ENCODE data around the gene TFCP2. TPM values are rescaled to one million over a fixed set of nuclear protein-coding genes. Genes with fewer than 3 reads are reported as not detected.

The TFCP2 gene
- total RNA-seq, 2 experiments from 2014 or later: 9.4 to 11.7 TPM

- H3K36me3 ChIP-seq (ENCODE audit: insufficient read depth, low read length): peaks cover 88% of the 10 kb centered on the region
- no peak for TF ChIP-seq CTCF (IDR thresholded peaks at IDR 0.05)
- ChIA-PET POLR2A (no interaction called here), CTCF (no interaction called here)
- ATAC-seq (ENCODE audit: poor library complexity): no peak
- Mint-ChIP-seq H3K27me3 (no peaks in the 10 kb centered on the region), H3K4me1 (ENCODE audit: low read depth) (no peaks in the 10 kb centered on the region), H3K36me3 (ENCODE audit: low read depth) (peaks cover 92% of the 10 kb centered on the region), H3K27ac (no peak overlapping the region), H3K9me3 (no peaks in the 10 kb centered on the region), H3K4me3 (no peak overlapping the region)
- H3K27me3 ChIP-seq (ENCODE audit: control insufficient read depth in 1 of 2, insufficient read depth in 2 of 2, low read length in 2 of 2): no peaks in the 10 kb centered on the region
- H3K4me3 ChIP-seq (ENCODE audit: low read length): no peak overlapping the region
- DNase-seq: no peak
- no peaks in the 10 kb centered on the region for H3K4me1 ChIP-seq (ENCODE audit: insufficient read depth, low read length)
- intact Hi-C loops (cut with DNase I, micrococcal nuclease): no loop called here
- no peaks in the 10 kb centered on the region for H3K9me3 ChIP-seq (ENCODE audit: control insufficient read depth in 1 of 2, insufficient read depth in 1 of 2, low read length in 2 of 2)
- H3K27ac ChIP-seq (ENCODE audit: low read depth in 1 of 2, low read length in 2 of 2): no peak overlapping the region
Observed at GRCh38 chr12:51059086-51059485, 113.8 kb downstream of the TFCP2 start.

GRCh38 chr12:51056242-51056641, 116.7 kb downstream of the TFCP2 start:
- no peak overlapping the region for H3K4me3 ChIP-seq (ENCODE audit: low read length)
- Mint-ChIP-seq H3K27ac (no peak overlapping the region), H3K4me1 (ENCODE audit: low read depth) (peaks cover 6% of the 10 kb centered on the region), H3K36me3 (ENCODE audit: low read depth) (peaks cover 89% of the 10 kb centered on the region), H3K4me3 (no peak overlapping the region), H3K27me3 (no peaks in the 10 kb centered on the region), H3K9me3 (no peaks in the 10 kb centered on the region)
- H3K4me1 ChIP-seq (ENCODE audit: insufficient read depth, low read length): no peaks in the 10 kb centered on the region
- ChIA-PET CTCF (no interaction called here), POLR2A (interaction anchor here (1.3 kb wide), 1 partner anchor 27 kb away, joined by 3 read pairs; the partner anchor contains the start of gene CSRNP2)
- H3K36me3 ChIP-seq (ENCODE audit: insufficient read depth, low read length): peaks cover 86% of the 10 kb centered on the region
- no peak overlapping the region for H3K27ac ChIP-seq (ENCODE audit: low read depth in 1 of 2, low read length in 2 of 2)
- intact Hi-C loops (cut with DNase I, micrococcal nuclease): no loop called here
- peak in 1 of 14 experiments; percentile 20 for DNase-seq
- no peaks in the 10 kb centered on the region for H3K27me3 ChIP-seq (ENCODE audit: control insufficient read depth in 1 of 2, insufficient read depth in 2 of 2, low read length in 2 of 2)
- no peaks in the 10 kb centered on the region for H3K9me3 ChIP-seq (ENCODE audit: control insufficient read depth in 1 of 2, insufficient read depth in 1 of 2, low read length in 2 of 2)
- no peak for TF ChIP-seq CTCF (IDR thresholded peaks at IDR 0.05)
- ATAC-seq (ENCODE audit: poor library complexity): no peak

- Histone ChIP-seq H3K27ac (ENCODE audit: low read depth in 1 of 2, low read length in 2 of 2) (no peak overlapping the region), H3K4me3 (ENCODE audit: low read length) (no peak overlapping the region), H3K4me1 (ENCODE audit: insufficient read depth, low read length) (peaks cover 5% of the 10 kb centered on the region), H3K36me3 (ENCODE audit: insufficient read depth, low read length) (peaks cover 78% of the 10 kb centered on the region), H3K9me3 (ENCODE audit: control insufficient read depth in 1 of 2, insufficient read depth in 1 of 2, low read length in 2 of 2) (no peaks in the 10 kb centered on the region), H3K27me3 (ENCODE audit: control insufficient read depth in 1 of 2, insufficient read depth in 2 of 2, low read length in 2 of 2) (no peaks in the 10 kb centered on the region)
- ChIA-PET POLR2A (no interaction called here), CTCF (interaction anchor here (0.6 kb wide), 1 partner anchor 176 kb away, joined by 3 read pairs; no protein-coding TSS in a partner anchor)
- TF ChIP-seq CTCF (IDR thresholded peaks at IDR 0.05): no peak
- no peaks in the 10 kb centered on the region for H3K9me3 Mint-ChIP-seq
- H3K4me1 Mint-ChIP-seq (ENCODE audit: low read depth): peaks cover 6% of the 10 kb centered on the region
- no peak for ATAC-seq (ENCODE audit: poor library complexity)
- peaks cover 83% of the 10 kb centered on the region for H3K36me3 Mint-ChIP-seq (ENCODE audit: low read depth)
- intact Hi-C loops (cut with DNase I, micrococcal nuclease): no loop called here
- no peaks in the 10 kb centered on the region for H3K27me3 Mint-ChIP-seq
- no peak overlapping the region for H3K4me3 Mint-ChIP-seq
- no peak overlapping the region for H3K27ac Mint-ChIP-seq
- DNase-seq: no peak
Observed at GRCh38 chr12:51055060-51055459, 117.9 kb downstream of the TFCP2 start.
